ENCODE data around the gene AREL1. TPM values are rescaled to one million over a fixed set of nuclear protein-coding genes. Genes with fewer than 3 reads are reported as not detected.

AREL1 gene
- total and polyA plus RNA-seq, 9 donors = 8.2 to 38.1 (median 24.0) TPM

DNA sequence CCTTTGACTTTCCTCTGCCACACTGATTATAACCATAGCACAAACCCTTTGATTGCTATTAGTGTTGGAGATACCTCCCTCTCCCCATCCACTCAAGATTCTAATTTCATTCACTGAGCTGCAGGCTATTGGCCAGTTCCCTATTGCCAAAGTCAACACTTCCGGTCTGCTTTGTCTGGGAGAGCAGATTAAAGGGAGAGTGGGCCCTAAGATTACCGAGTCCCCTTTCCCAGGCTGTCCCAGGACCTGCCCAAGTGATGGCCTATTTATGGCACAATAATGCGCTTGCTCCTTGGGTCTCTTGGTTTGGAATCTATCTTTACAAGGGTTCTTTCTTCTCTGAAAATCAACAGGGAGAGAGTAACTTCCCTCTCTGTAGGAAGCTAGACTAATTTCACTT lies 57.9 kb downstream of the AREL1 start:
- no peaks in the 10 kb centered on the region for H3K36me3 ChIP-seq
- intact Hi-C loops (cut with DNase I) = loop anchor here in 1 of 4 donors (10.0 kb wide), 1 partner anchor 50 kb away; no protein-coding TSS in a partner anchor
- H3K27ac ChIP-seq = peak overlapping the region in 1 of 2 donors; percentile 63
- TF ChIP-seq EP300 (IDR thresholded peaks at IDR 0.05) = no peak
- no peak for TF ChIP-seq POLR2A (IDR thresholded peaks at IDR 0.05)
- TF ChIP-seq, protein P1, sequence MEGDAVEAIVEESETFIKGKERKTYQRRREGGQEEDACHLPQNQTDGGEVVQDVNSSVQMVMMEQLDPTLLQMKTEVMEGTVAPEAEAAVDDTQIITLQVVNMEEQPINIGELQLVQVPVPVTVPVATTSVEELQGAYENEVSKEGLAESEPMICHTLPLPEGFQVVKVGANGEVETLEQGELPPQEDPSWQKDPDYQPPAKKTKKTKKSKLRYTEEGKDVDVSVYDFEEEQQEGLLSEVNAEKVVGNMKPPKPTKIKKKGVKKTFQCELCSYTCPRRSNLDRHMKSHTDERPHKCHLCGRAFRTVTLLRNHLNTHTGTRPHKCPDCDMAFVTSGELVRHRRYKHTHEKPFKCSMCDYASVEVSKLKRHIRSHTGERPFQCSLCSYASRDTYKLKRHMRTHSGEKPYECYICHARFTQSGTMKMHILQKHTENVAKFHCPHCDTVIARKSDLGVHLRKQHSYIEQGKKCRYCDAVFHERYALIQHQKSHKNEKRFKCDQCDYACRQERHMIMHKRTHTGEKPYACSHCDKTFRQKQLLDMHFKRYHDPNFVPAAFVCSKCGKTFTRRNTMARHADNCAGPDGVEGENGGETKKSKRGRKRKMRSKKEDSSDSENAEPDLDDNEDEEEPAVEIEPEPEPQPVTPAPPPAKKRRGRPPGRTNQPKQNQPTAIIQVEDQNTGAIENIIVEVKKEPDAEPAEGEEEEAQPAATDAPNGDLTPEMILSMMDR (IDR thresholded peaks at IDR 0.05) = no peak
- H3K9me3 ChIP-seq = no peaks in the 10 kb centered on the region
- no peak for DNase-seq
- H3K4me3 ChIP-seq = no peak overlapping the region
- no peaks in the 10 kb centered on the region for H3K27me3 ChIP-seq
- peaks cover 9% of the 10 kb centered on the region for H3K4me1 ChIP-seq (ENCODE audit: insufficient read depth)
- whole genome bisulfite sequencing, 3 donors = 39 to 60% (median 52%) methylated on average over 3 of the region's 3 CpGs

DNA sequence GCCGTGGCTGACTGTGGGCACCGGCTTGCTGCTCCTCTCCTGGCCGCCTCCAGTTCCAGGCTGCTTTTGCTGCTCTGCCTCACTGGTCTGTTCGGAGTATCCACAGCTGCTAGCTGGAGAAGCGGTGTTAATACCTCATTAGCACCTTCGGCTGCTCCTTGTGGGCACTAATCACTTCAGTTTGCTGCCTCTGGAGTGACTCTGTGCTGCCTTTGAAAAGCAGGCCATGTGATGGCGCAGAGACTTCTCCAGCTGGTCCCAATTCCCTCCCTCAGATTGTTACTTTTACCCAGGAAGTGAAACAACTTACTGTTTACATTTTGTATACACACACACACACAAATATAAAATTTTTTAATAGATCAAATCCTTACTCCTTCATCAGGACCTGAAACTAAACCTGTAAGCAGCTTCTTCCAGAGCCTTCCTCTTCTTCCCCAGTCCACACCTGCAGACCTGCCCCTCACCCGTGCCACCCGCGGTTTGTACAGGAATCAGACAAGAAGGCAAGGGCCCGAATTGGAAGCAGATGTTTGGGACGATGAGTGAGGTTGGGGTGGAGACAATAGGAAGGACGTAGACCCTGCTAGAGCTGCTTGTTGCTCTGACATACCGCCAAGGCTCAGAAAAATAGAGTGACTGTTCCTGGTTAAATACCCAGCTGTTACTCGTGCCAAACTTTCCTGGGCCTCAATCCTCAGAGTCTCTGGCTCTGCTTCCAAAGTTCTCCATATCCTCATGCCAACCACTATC lies 59.3 kb downstream of the AREL1 start:
- no peak for DNase-seq
- no peak overlapping the region for H3K27ac ChIP-seq
- no peaks in the 10 kb centered on the region for H3K27me3 ChIP-seq
- intact Hi-C loops (cut with DNase I) = loop anchor here in 1 of 4 donors (10.0 kb wide), 1 partner anchor 51 kb away; no protein-coding TSS in a partner anchor
- TF ChIP-seq POLR2A (IDR thresholded peaks at IDR 0.05) (no peak), EP300 (IDR thresholded peaks at IDR 0.05) (no peak)
- TF ChIP-seq, protein P1 (IDR thresholded peaks at IDR 0.05) = no peak
- H3K9me3 ChIP-seq = no peaks in the 10 kb centered on the region
- peaks cover 19% of the 10 kb centered on the region for H3K4me1 ChIP-seq (ENCODE audit: insufficient read depth)
- H3K36me3 ChIP-seq = no peaks in the 10 kb centered on the region
- WGBS, 3 donors = 82 to 88% (median 87%) methylated on average over 15 of the region's 15 CpGs
- H3K4me3 ChIP-seq = no peak overlapping the region

DNA sequence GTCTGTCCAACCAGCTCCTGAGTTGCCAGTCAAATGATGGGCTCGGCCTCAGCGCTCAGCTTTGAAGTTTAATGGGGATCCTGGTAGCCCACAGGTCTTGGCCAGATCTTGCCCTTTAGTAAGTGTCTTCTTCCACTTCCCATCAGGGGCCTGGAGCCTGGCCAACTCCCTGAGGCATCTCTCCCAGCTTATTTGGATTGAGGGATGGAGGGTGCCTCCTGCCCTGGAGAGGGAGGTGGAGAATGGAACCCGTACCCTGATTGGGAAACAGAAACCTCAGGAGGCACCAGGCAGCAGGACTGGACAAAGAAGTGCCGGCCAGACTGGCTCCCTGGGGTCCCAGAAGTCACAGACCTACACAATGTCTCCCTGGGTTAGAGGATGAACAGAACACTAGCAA lies 60.3 kb downstream of the AREL1 start:
- WGBS, 3 donors = 77 to 86% (median 80%) methylated on average over 2 to 4 of the region's 4 CpGs
- H3K36me3 ChIP-seq = no peaks in the 10 kb centered on the region
- intact Hi-C loops (cut with DNase I) = loop anchor here in 1 of 4 donors (10.0 kb wide), 1 partner anchor 52 kb away; no protein-coding TSS in a partner anchor
- H3K27ac ChIP-seq = no peak overlapping the region
- no peaks in the 10 kb centered on the region for H3K27me3 ChIP-seq
- DNase-seq = peak in 3 of 5 donors; percentile 43 to 59 (median 52)
- no peak overlapping the region for H3K4me3 ChIP-seq
- H3K4me1 ChIP-seq (ENCODE audit: insufficient read depth) = peaks cover 28% of the 10 kb centered on the region
- no peaks in the 10 kb centered on the region for H3K9me3 ChIP-seq
- TF ChIP-seq POLR2A (IDR thresholded peaks at IDR 0.05) (no peak), EP300 (IDR thresholded peaks at IDR 0.05) (no peak)
- TF ChIP-seq, protein P1 (IDR thresholded peaks at IDR 0.05) = no peak

DNA sequence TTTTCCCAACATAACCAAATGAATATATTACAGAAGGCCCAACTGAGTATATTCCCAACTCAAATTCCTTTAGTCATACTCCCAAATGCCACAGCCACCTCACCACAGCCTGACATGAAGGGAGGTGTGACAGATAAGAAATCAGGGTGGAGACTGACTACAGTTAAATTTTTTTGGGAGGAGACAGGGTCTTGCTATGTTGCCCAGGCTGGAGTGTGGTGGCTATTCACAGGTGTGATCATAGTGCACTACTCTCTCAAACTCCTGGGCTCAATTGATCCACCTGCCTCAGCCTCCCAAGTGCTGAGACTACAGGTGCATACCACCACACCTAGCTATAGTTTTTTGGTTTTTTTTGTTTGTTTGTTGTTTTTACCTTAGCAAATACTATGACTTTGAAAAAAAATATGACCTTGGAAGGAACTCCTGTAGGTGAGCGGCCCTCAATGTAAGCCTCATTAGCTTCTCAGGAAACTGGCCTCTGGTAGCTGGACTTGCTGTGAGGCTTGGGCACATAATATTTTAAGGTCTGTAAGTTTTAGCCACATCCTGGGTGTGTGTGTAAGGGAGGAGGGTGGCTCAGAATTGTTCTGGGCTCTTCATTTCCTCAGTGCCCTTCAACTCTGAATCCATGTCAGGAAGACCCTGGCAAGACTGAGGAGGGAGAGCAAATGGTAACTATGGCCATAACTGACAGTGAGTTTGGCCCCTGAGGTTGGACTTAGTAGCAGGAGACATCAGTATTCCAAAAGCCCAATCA lies 61.8 kb downstream of the AREL1 start:
- H3K27me3 ChIP-seq = no peaks in the 10 kb centered on the region
- H3K4me3 ChIP-seq = no peak overlapping the region
- no peak for TF ChIP-seq EP300 (IDR thresholded peaks at IDR 0.05)
- no peak for TF ChIP-seq POLR2A (IDR thresholded peaks at IDR 0.05)
- TF ChIP-seq, protein P1 (IDR thresholded peaks at IDR 0.05) = no peak
- H3K27ac ChIP-seq = no peak overlapping the region
- intact Hi-C loops (cut with DNase I) = loop anchor here in 1 of 4 donors (10.0 kb wide), 1 partner anchor 54 kb away; no protein-coding TSS in a partner anchor
- H3K36me3 ChIP-seq = no peaks in the 10 kb centered on the region
- no peak for DNase-seq
- H3K4me1 ChIP-seq (ENCODE audit: insufficient read depth) = peaks cover 29% of the 10 kb centered on the region
- H3K9me3 ChIP-seq = no peaks in the 10 kb centered on the region
- 95 to 100% (median 96%) methylated on average over 1 of the region's 1 CpG for WGBS, 3 donors

Measured in ovary (tissue), 9 donors.